GM12878 (cell line): Measurements from ENCODE around the gene DNAJC18.

Experiments used
- ATF2 ChIP-seq: IDR thresholded peaks from 2 replicates; pipeline ENCODE4 v1.6.1; 2012; ENCODE audit warnings: low read length, inconsistent platforms
- ATF7 ChIP-seq: fragments of 450-650 bp; IDR thresholded peaks from 2 replicates; pipeline ENCODE4 v1.6.1; 2016; ENCODE audit warnings: low read depth, mild to moderate bottlenecking
- CTCF ChIP-seq, 3 experiments: IDR thresholded peaks in 2 of 3; conservative IDR thresholded peaks in 1 of 3; 2 replicates each; pipeline ENCODE4 v1.5.1; 2011; ENCODE audit warnings: low read depth in 3 of 3, low read length in 3 of 3, mild to moderate bottlenecking in 3 of 3, control low read depth in 2 of 3, moderate library complexity in 2 of 3, inconsistent platforms in 1 of 3, mixed read lengths in 1 of 3; ENCODE audit not compliant: control insufficient read depth in 2 of 3, insufficient read depth in 1 of 3; ENCODE audit errors: extremely low read depth in 1 of 3
- ELK1 ChIP-seq: IDR thresholded peaks from 2 replicates; pipeline ENCODE4 v1.6.1; 2012; ENCODE audit warnings: low read depth, low read length, improper control_type of control experiment
- IRF3 ChIP-seq: fragments of 450-650 bp; IDR thresholded peaks from 2 replicates; pipeline ENCODE4 v1.6.1; 2014; ENCODE audit warnings: mild to moderate bottlenecking
- POLR2AphosphoS2 ChIP-seq: IDR thresholded peaks from 2 replicates; pipeline ENCODE4 v1.6.1; 2011; ENCODE audit warnings: low read depth, mild to moderate bottlenecking, low read length, improper control_type of control experiment, moderate library complexity
- POLR2AphosphoS5 ChIP-seq: IDR thresholded peaks from 2 replicates; pipeline ENCODE4 v1.6.1; 2011; ENCODE audit warnings: mild to moderate bottlenecking, low read length, inconsistent platforms
- RELA ChIP-seq: fragments of 450-650 bp; IDR thresholded peaks from 2 replicates; pipeline ENCODE4 v1.8.0; 2014; ENCODE audit warnings: borderline replicate concordance; ENCODE audit not compliant: partially characterized antibody
- TBL1XR1 ChIP-seq: IDR thresholded peaks from 2 replicates; pipeline ENCODE4 v1.6.1; 2012; ENCODE audit warnings: low read depth, low read length, improper control_type of control experiment
- TCF7 ChIP-seq: IDR thresholded peaks from 2 replicates; pipeline ENCODE4 v1.6.1; 2014; ENCODE audit warnings: antibody characterized with exemption, borderline replicate concordance
- ZNF207 ChIP-seq: fragments of 450-650 bp; IDR thresholded peaks from 2 replicates; pipeline ENCODE4 v1.6.1; 2014; ENCODE audit warnings: antibody characterized with exemption, mild to moderate bottlenecking, borderline replicate concordance

GRCh38 chr5:139406963-139407362 is 32.4 kb downstream of the DNAJC18 start:
- no peak for TF ChIP-seq POLR2AphosphoS5
- no peak for TF ChIP-seq ZNF207
- TF ChIP-seq RELA: no peak
- TF ChIP-seq ATF2: no peak
- TF ChIP-seq IRF3: no peak
- no peak for TF ChIP-seq TCF7
- TF ChIP-seq TBL1XR1: no peak
- TF ChIP-seq CTCF (IDR thresholded peaks at IDR 0.05 in 2 of 3, conservative IDR thresholded peaks at IDR 0.05 in 1 of 3; ENCODE audit: control insufficient read depth in 2 of 3, extremely low read depth in 1 of 3, insufficient read depth in 1 of 3, low read depth in 3 of 3, low read length in 3 of 3): no peak
- no peak for TF ChIP-seq ELK1
- no peak for TF ChIP-seq ATF7
- TF ChIP-seq POLR2AphosphoS2: no peak
